ENCODE measurements around the gene DNAH11. TPM values are rescaled to one million over a fixed set of nuclear protein-coding genes. Genes with fewer than 3 reads are reported as not detected.

DNAH11 gene
- total RNA-seq, 1 experiment from 2014 or later, result 0.39 TPM

DNA sequence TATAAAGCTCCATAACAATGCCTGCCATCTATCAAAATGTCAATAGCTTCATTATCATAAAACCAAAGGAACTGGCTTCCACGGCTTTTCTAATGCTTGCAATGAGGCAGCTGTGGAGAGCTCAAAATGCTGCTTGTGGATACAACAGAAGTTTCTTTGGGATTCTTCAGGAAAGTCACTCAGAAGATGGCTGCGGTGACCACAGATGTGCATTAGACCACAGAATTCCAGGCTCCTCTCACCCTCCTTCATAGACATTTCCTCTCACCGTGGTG lies 325.7 kb downstream of the DNAH11 start (continued):
- TF ChIP-seq EZH2phosphoT487 (IDR thresholded peaks at IDR 0.05; ENCODE audit: borderline replicate concordance), result no peak
- TF ChIP-seq, protein P1, sequence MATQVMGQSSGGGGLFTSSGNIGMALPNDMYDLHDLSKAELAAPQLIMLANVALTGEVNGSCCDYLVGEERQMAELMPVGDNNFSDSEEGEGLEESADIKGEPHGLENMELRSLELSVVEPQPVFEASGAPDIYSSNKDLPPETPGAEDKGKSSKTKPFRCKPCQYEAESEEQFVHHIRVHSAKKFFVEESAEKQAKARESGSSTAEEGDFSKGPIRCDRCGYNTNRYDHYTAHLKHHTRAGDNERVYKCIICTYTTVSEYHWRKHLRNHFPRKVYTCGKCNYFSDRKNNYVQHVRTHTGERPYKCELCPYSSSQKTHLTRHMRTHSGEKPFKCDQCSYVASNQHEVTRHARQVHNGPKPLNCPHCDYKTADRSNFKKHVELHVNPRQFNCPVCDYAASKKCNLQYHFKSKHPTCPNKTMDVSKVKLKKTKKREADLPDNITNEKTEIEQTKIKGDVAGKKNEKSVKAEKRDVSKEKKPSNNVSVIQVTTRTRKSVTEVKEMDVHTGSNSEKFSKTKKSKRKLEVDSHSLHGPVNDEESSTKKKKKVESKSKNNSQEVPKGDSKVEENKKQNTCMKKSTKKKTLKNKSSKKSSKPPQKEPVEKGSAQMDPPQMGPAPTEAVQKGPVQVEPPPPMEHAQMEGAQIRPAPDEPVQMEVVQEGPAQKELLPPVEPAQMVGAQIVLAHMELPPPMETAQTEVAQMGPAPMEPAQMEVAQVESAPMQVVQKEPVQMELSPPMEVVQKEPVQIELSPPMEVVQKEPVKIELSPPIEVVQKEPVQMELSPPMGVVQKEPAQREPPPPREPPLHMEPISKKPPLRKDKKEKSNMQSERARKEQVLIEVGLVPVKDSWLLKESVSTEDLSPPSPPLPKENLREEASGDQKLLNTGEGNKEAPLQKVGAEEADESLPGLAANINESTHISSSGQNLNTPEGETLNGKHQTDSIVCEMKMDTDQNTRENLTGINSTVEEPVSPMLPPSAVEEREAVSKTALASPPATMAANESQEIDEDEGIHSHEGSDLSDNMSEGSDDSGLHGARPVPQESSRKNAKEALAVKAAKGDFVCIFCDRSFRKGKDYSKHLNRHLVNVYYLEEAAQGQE (IDR thresholded peaks at IDR 0.05; ENCODE audit: low read depth), result no peak

DNA sequence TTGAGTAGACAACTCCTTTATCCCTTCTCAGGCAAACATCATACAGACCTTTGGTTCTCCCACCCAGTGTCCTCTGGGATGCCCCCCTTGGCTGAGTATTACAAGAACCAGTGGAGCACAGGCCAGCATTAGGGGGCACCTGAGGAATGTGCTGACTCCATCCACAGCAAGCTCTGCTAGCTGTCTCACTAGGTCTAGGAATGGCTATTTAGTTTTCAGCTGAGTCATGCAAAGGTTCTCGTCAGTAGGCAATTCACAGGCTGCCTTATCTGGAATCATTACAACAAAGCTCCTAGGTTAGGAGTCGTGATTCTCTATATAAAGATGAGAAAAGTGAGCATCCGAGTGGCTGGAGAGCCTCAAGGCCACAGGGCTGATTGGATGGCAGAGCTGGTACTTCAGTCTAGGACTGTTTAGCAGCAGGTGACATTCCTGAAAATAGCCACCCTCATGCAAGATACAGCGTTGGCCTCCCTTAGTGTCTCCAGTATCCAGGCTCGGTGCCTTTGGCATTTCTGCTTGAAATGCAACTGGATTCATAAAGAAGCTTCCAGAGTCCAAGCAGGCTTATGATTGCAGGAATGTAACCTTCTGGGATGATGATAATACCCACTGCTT lies 327.1 kb downstream of the DNAH11 start:
- ATAC-seq, result no peak
- TF ChIP-seq SRF (IDR thresholded peaks at IDR 0.05; ENCODE audit: low read depth) (no peak), POLR2AphosphoS5 (IDR thresholded peaks at IDR 0.05; ENCODE audit: low read depth, low read length) (no peak), CBX3 (IDR thresholded peaks at IDR 0.05; ENCODE audit: low read depth) (no peak)
- Histone ChIP-seq H3K27me3 (ENCODE audit: insufficient read depth, low read length) (no peaks in the 10 kb centered on the region), H3K79me2 (ENCODE audit: insufficient read depth, low read length) (no peaks in the 10 kb centered on the region), H3K4me1 (ENCODE audit: control insufficient read depth in 1 of 2, insufficient read depth in 2 of 2, low read length in 2 of 2) (0 out of 4 replicates have a peak, but pooled peaks cover 0 to 2% of the 10 kb centered on the region in 2 experiments), H3K27ac (ENCODE audit: low read depth, low read length) (no peak overlapping the region), H2AFZ (ENCODE audit: low read depth, low read length, poor library complexity, severe bottlenecking) (no peak overlapping the region), H3K9me2 (ENCODE audit: insufficient read depth) (no peaks in the 10 kb centered on the region), H3K4me3 (replicated peaks in 1 of 2; ENCODE audit: low read depth in 1 of 2, low read length in 2 of 2) (no peak overlapping the region), H4K20me1 (ENCODE audit: insufficient read depth) (no peaks in the 10 kb centered on the region), H3K9ac (ENCODE audit: low read length) (no peak overlapping the region), H3K9me3 (ENCODE audit: control insufficient read depth in 1 of 2, insufficient read depth in 1 of 2, low read depth in 1 of 2, low read length in 2 of 2) (no peaks in the 10 kb centered on the region), H3K4me2 (ENCODE audit: low read length) (no peak overlapping the region), H3K36me3 (ENCODE audit: control insufficient read depth in 1 of 2, insufficient read depth in 2 of 2, low read length in 2 of 2) (no peaks in the 10 kb centered on the region)
- CTCF ChIA-PET, result no interaction called here
- intact Hi-C loops (cut with micrococcal nuclease), result no loop called here
- no peak for DNase-seq (ENCODE audit: low read depth, low spot score)
- POLR2A ChIA-PET, result no interaction called here
- RAD21 ChIA-PET (ENCODE audit: low non-redundant PET in 1 of 2, low total read pairs in 2 of 2, uncharacterized antibody in 2 of 2, unreplicated experiment in 2 of 2), result no interaction called here
- BruUV-seq (replicated peaks), result no TSS peak

Data from HCT116 (cell line).